Measurements from ENCODE around the gene CD52. TPM values are rescaled to one million over a fixed set of nuclear protein-coding genes. Genes with fewer than 3 reads are reported as not detected.

CD52 gene
- total and polyA plus RNA-seq, 2 of the 13 experiments (the other 11 are each of a cell fraction or from before 2014, with no cell fraction given): 0.32 TPM; not detected in 1

- TF ChIP-seq NFAT5 (CRISPR knock-in tag; IDR thresholded peaks at IDR 0.05): no peak
- no peak for TF ChIP-seq TMF1 (CRISPR knock-in tag; IDR thresholded peaks at IDR 0.05; ENCODE audit: low read depth)
- TF ChIP-seq YEATS2 (CRISPR knock-in tag; IDR thresholded peaks at IDR 0.05; ENCODE audit: borderline replicate concordance): no peak; the same call in 1 of the 2 replicates
- TF ChIP-seq, protein P1, sequence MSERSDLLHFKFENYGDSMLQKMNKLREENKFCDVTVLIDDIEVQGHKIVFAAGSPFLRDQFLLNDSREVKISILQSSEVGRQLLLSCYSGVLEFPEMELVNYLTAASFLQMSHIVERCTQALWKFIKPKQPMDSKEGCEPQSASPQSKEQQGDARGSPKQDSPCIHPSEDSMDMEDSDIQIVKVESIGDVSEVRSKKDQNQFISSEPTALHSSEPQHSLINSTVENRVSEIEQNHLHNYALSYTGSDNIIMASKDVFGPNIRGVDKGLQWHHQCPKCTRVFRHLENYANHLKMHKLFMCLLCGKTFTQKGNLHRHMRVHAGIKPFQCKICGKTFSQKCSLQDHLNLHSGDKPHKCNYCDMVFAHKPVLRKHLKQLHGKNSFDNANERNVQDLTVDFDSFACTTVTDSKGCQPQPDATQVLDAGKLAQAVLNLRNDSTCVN (CRISPR knock-in tag; IDR thresholded peaks at IDR 0.05; ENCODE audit: borderline replicate concordance): no peak
- 0 out of 2 replicates have a peak, but pooled peaks have one; percentile 19 for TF ChIP-seq ARID3A (IDR thresholded peaks at IDR 0.05; ENCODE audit: low read depth, low read length)
- no peak for TF ChIP-seq CC2D1A (CRISPR knock-in tag; IDR thresholded peaks at IDR 0.05)
- TF ChIP-seq ZKSCAN5 (CRISPR knock-in tag; IDR thresholded peaks at IDR 0.05): no peak
- no peak for TF ChIP-seq XBP1 (CRISPR knock-in tag; IDR thresholded peaks at IDR 0.05)
- TF ChIP-seq YY1 (IDR thresholded peaks at IDR 0.05; ENCODE audit: insufficient read depth, insufficient replicate concordance, low read depth, low read length): peak; percentile 8
- TF ChIP-seq, protein P2, sequence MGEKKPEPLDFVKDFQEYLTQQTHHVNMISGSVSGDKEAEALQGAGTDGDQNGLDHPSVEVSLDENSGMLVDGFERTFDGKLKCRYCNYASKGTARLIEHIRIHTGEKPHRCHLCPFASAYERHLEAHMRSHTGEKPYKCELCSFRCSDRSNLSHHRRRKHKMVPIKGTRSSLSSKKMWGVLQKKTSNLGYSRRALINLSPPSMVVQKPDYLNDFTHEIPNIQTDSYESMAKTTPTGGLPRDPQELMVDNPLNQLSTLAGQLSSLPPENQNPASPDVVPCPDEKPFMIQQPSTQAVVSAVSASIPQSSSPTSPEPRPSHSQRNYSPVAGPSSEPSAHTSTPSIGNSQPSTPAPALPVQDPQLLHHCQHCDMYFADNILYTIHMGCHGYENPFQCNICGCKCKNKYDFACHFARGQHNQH (CRISPR knock-in tag; IDR thresholded peaks at IDR 0.05): peak; percentile 24; the same call in 1 of the 2 replicates
- TF ChIP-seq ATRX (CRISPR knock-in tag; IDR thresholded peaks at IDR 0.05; ENCODE audit: borderline replicate concordance): no peak
- peak; percentile 29; the same call in 1 of the 2 replicates for TF ChIP-seq SP5 (CRISPR knock-in tag; IDR thresholded peaks at IDR 0.05; ENCODE audit: borderline replicate concordance, low read depth)
- TF ChIP-seq MATR3 (CRISPR knock-in tag; IDR thresholded peaks at IDR 0.05): no peak
- 0 out of 2 replicates have a peak, but pooled peaks have one; percentile 25 for TF ChIP-seq RBFOX2 (IDR thresholded peaks at IDR 0.05; ENCODE audit: low read depth, low read length)
- no peak for TF ChIP-seq SNAI1 (CRISPR knock-in tag; IDR thresholded peaks at IDR 0.05; ENCODE audit: borderline replicate concordance)
- TF ChIP-seq JARID2 (CRISPR knock-in tag; IDR thresholded peaks at IDR 0.05; ENCODE audit: insufficient replicate concordance): no peak
- TF ChIP-seq ZNF432 (CRISPR knock-in tag; IDR thresholded peaks at IDR 0.05; ENCODE audit: borderline replicate concordance): no peak
Measured at GRCh38 chr1:26351590-26352337, 34.0 kb downstream of the CD52 start (continued).

Data from HepG2 (cell line).